ENCODE measurements around the gene LGALS4. TPM values are rescaled to one million over a fixed set of nuclear protein-coding genes. Genes with fewer than 3 reads are reported as not detected.

Gene LGALS4, protein sequence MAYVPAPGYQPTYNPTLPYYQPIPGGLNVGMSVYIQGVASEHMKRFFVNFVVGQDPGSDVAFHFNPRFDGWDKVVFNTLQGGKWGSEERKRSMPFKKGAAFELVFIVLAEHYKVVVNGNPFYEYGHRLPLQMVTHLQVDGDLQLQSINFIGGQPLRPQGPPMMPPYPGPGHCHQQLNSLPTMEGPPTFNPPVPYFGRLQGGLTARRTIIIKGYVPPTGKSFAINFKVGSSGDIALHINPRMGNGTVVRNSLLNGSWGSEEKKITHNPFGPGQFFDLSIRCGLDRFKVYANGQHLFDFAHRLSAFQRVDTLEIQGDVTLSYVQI
- polyA plus RNA-seq (2012; rRNA removed), result 0.21 and 0.58 TPM in 2 replicates
- polyA plus RNA-seq (2012; cell fraction: cytosol; rRNA removed), result 0.03 TPM in 1 of 2 replicates, not detected in the other
- 1.0 and 2.4 TPM in 2 replicates for polyA plus RNA-seq (2012; cell fraction: nucleus; rRNA removed)

DNA sequence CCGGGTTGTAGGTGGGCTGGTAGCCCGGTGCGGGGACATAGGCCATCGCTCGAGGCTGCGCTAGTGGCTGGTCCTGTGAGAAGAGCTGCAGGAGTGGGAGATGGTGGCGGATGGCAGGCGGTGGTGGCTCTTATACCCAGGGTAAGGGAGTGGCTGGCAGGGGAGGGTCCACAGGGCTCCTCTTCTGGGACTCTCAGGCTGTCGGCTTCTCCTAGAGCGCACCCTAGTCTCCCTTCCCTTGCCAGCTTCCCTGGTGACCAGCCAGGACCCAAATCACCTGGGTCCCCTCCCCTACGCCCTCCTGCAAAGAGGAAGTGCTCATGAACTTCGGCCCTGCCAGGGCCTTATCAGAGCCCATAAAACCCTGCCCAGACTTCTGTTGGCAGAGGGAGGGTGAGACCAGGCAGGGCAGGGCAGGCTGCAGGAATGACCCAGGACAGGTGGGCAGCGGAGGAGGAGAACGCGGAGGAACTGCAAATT, at the start of gene LGALS4:
LGALS4 (minus strand) TSS at position 105 of the 480 bp plus-strand sequence; CDS start at position 46, 59 bp downstream.
- Histone ChIP-seq H2AFZ (ENCODE audit: low read depth) (no peak within 1 kb of the TSS), H3K27ac (ENCODE audit: low read depth in 2 of 2, low read length in 1 of 2) (no peak within 1 kb of the TSS), H3K36me3 (replicated peaks in 1 of 2; ENCODE audit: control insufficient read depth in 1 of 2, insufficient read depth in 2 of 2, low read length in 1 of 2) (peaks cover 0 to 10% of the 10 kb centered on the region in 2 experiments), H3K4me2 (no peak within 1 kb of the TSS), H3K9me2 (no peaks in the 10 kb centered on the region), H3K4me1 (ENCODE audit: control insufficient read depth in 1 of 2, insufficient read depth in 2 of 2, low read depth in 1 of 2, low read length in 1 of 2) (no peaks in the 10 kb centered on the region), H3K79me2 (ENCODE audit: insufficient read depth) (no peaks in the 10 kb centered on the region), H3F3A (replicated peaks; ENCODE audit: insufficient read depth) (no peaks in the 10 kb centered on the region), H3K9me3 (no peaks in the 10 kb centered on the region), H3K9ac (no peak within 1 kb of the TSS), H4K20me1 (ENCODE audit: insufficient read depth) (no peaks in the 10 kb centered on the region), H3K27me3 (ENCODE audit: insufficient read depth) (no peaks in the 10 kb centered on the region), H3K4me3 (ENCODE audit: low read depth in 2 of 2, low read length in 1 of 2) (no peak within 1 kb of the TSS)
- peak; percentile 23 for DNase-seq
- TF ChIP-seq FOXJ3 (CRISPR knock-in tag; IDR thresholded peaks at IDR 0.05) (no peak), GABPA (IDR thresholded peaks at IDR 0.05; ENCODE audit: low read depth) (no peak), GATA2 (CRISPR knock-in tag; IDR thresholded peaks at IDR 0.05) (no peak), JUND (IDR thresholded peaks at IDR 0.05) (no peak), NRF1 (IDR thresholded peaks at IDR 0.05; ENCODE audit: low read depth, low read length) (no peak), FOXM1 (IDR thresholded peaks at IDR 0.05; ENCODE audit: low read depth) (no peak)
- TF ChIP-seq, protein P1, sequence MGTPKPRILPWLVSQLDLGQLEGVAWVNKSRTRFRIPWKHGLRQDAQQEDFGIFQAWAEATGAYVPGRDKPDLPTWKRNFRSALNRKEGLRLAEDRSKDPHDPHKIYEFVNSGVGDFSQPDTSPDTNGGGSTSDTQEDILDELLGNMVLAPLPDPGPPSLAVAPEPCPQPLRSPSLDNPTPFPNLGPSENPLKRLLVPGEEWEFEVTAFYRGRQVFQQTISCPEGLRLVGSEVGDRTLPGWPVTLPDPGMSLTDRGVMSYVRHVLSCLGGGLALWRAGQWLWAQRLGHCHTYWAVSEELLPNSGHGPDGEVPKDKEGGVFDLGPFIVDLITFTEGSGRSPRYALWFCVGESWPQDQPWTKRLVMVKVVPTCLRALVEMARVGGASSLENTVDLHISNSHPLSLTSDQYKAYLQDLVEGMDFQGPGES (IDR thresholded peaks at IDR 0.05; ENCODE audit: low read depth, low read length), result no peak
- TF ChIP-seq, protein P2, sequence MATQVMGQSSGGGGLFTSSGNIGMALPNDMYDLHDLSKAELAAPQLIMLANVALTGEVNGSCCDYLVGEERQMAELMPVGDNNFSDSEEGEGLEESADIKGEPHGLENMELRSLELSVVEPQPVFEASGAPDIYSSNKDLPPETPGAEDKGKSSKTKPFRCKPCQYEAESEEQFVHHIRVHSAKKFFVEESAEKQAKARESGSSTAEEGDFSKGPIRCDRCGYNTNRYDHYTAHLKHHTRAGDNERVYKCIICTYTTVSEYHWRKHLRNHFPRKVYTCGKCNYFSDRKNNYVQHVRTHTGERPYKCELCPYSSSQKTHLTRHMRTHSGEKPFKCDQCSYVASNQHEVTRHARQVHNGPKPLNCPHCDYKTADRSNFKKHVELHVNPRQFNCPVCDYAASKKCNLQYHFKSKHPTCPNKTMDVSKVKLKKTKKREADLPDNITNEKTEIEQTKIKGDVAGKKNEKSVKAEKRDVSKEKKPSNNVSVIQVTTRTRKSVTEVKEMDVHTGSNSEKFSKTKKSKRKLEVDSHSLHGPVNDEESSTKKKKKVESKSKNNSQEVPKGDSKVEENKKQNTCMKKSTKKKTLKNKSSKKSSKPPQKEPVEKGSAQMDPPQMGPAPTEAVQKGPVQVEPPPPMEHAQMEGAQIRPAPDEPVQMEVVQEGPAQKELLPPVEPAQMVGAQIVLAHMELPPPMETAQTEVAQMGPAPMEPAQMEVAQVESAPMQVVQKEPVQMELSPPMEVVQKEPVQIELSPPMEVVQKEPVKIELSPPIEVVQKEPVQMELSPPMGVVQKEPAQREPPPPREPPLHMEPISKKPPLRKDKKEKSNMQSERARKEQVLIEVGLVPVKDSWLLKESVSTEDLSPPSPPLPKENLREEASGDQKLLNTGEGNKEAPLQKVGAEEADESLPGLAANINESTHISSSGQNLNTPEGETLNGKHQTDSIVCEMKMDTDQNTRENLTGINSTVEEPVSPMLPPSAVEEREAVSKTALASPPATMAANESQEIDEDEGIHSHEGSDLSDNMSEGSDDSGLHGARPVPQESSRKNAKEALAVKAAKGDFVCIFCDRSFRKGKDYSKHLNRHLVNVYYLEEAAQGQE (IDR thresholded peaks at IDR 0.05; ENCODE audit: low read depth, low read length), result no peak
- TF ChIP-seq, protein P3, sequence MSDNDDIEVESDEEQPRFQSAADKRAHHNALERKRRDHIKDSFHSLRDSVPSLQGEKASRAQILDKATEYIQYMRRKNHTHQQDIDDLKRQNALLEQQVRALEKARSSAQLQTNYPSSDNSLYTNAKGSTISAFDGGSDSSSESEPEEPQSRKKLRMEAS (IDR thresholded peaks at IDR 0.05; ENCODE audit: low read depth), result no peak
- TF ChIP-seq, protein P4, sequence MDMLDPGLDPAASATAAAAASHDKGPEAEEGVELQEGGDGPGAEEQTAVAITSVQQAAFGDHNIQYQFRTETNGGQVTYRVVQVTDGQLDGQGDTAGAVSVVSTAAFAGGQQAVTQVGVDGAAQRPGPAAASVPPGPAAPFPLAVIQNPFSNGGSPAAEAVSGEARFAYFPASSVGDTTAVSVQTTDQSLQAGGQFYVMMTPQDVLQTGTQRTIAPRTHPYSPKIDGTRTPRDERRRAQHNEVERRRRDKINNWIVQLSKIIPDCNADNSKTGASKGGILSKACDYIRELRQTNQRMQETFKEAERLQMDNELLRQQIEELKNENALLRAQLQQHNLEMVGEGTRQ (IDR thresholded peaks at IDR 0.05; ENCODE audit: borderline replicate concordance, low read depth, low read length), result no peak
- WGBS (ENCODE audit: low lambda C conversion rate), result 83% methylated on average over 15 of the region's 15 CpGs
- POLR2A ChIA-PET, result no interaction called here
- CTCF ChIA-PET, result no interaction called here
